Measurements from ENCODE around the gene TSLP. TPM values are rescaled to one million over a fixed set of nuclear protein-coding genes. Genes with fewer than 3 reads are reported as not detected.

The TSLP gene
- total RNA-seq, 1 donor from 2014 or later: 1.5 TPM

DNA sequence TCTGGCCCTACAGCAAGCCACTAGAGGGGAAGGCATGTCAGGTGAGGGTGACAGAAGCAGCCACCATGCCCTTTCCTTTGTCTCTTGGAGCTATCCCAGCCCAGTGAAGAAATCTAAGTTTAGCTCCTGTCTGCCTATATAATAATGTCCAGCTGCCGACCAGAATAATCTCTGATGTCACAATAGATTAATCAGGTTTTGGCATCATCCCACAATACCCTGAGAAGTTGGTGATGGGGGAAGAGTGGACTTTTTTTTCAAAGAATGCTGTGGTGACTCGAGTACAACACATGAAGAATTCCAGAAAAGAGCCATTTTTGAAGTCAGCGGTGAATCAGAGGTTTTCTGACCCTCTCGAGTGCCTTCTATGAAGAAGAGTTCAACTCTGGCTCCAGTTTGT is 1.7 kb upstream of the TSLP start:
- peak overlapping the region; percentile 29 for H3K4me3 Mint-ChIP-seq (ENCODE audit: unreplicated experiment)
- H3K4me1 Mint-ChIP-seq (ENCODE audit: unreplicated experiment): peaks cover 37% of the 10 kb centered on the region
- H3K9me3 Mint-ChIP-seq (ENCODE audit: unreplicated experiment): no peaks in the 10 kb centered on the region
- H3K36me3 Mint-ChIP-seq (ENCODE audit: low read depth, unreplicated experiment): no peaks in the 10 kb centered on the region
- H3K27me3 Mint-ChIP-seq (ENCODE audit: unreplicated experiment): peaks cover 10% of the 10 kb centered on the region
- no peak for DNase-seq (ENCODE audit: low spot score)
- TF ChIP-seq, protein P1, sequence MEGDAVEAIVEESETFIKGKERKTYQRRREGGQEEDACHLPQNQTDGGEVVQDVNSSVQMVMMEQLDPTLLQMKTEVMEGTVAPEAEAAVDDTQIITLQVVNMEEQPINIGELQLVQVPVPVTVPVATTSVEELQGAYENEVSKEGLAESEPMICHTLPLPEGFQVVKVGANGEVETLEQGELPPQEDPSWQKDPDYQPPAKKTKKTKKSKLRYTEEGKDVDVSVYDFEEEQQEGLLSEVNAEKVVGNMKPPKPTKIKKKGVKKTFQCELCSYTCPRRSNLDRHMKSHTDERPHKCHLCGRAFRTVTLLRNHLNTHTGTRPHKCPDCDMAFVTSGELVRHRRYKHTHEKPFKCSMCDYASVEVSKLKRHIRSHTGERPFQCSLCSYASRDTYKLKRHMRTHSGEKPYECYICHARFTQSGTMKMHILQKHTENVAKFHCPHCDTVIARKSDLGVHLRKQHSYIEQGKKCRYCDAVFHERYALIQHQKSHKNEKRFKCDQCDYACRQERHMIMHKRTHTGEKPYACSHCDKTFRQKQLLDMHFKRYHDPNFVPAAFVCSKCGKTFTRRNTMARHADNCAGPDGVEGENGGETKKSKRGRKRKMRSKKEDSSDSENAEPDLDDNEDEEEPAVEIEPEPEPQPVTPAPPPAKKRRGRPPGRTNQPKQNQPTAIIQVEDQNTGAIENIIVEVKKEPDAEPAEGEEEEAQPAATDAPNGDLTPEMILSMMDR (IDR thresholded peaks at IDR 0.05; ENCODE audit: unreplicated experiment): no peak
- H3K27ac Mint-ChIP-seq (ENCODE audit: unreplicated experiment): no peak overlapping the region

DNA sequence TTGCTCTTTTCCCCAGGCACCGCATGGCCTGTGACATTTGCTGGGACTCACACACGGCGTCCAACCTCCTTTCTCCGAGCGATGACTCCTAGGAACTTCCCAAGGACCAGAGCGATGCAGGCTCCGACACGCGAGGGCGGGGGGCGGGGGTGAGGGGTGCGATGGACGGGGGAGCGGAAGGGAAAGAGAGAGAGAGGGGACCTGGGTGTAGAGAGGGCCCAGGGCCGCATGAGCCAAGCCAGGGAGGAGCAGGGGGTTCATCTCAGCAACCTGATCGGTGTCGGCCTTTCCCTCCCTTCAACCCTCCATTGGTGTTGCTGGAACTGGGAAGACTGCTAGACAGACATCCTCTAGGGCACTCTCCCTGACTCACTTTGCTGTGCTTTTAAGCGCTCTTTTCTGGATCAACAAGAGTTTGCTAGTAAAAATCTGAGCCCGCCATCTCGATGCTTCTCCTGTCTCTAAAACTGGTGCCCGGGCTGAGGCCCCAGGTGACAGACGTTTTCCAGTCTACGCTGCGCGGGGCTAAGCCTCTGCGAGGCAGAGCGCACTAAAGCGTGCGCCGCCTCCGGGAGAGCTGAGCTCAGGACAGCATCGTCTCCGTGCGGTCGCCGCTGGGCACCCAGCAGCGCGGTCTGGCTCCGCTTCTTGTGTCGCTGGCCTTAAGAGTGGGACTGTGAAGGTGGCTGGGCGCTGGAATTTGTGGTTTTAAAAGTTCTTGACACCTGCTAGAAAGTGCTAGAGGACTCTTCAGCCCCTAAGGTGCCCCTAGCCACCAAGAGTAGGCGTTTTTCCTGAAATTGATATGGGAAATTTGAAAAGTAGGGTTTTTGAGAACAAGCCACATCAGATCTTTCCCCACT is 1.0 kb upstream of the TSLP start:
- H3K9me3 Mint-ChIP-seq (ENCODE audit: unreplicated experiment): no peaks in the 10 kb centered on the region
- no peak overlapping the region for H3K27ac Mint-ChIP-seq (ENCODE audit: unreplicated experiment)
- H3K4me1 Mint-ChIP-seq (ENCODE audit: unreplicated experiment): peaks cover 35% of the 10 kb centered on the region
- H3K27me3 Mint-ChIP-seq (ENCODE audit: unreplicated experiment): peaks cover 10% of the 10 kb centered on the region
- H3K36me3 Mint-ChIP-seq (ENCODE audit: low read depth, unreplicated experiment): no peaks in the 10 kb centered on the region
- peak; percentile 50 for DNase-seq (ENCODE audit: low spot score)
- no peak overlapping the region for H3K4me3 Mint-ChIP-seq (ENCODE audit: unreplicated experiment)
- TF ChIP-seq, protein P1 (IDR thresholded peaks at IDR 0.05; ENCODE audit: unreplicated experiment): no peak

- TF ChIP-seq, protein P1 (IDR thresholded peaks at IDR 0.05; ENCODE audit: unreplicated experiment): no peak
- DNase-seq (ENCODE audit: low spot score): peak; percentile 55
- peaks cover 9% of the 10 kb centered on the region for H3K4me1 Mint-ChIP-seq (ENCODE audit: unreplicated experiment)
- H3K9me3 Mint-ChIP-seq (ENCODE audit: unreplicated experiment): no peaks in the 10 kb centered on the region
- H3K27me3 Mint-ChIP-seq (ENCODE audit: unreplicated experiment): peaks cover 10% of the 10 kb centered on the region
- H3K27ac Mint-ChIP-seq (ENCODE audit: unreplicated experiment): no peak overlapping the region
- no peaks in the 10 kb centered on the region for H3K36me3 Mint-ChIP-seq (ENCODE audit: low read depth, unreplicated experiment)
- peak overlapping the region; percentile 97 for H3K4me3 Mint-ChIP-seq (ENCODE audit: unreplicated experiment)
Measured at GRCh38 chr5:111072949-111073682, 1.6 kb downstream of the TSLP start.

GRCh38 chr5:111074244-111074643 is 2.7 kb downstream of the TSLP start:
- Mint-ChIP-seq H3K27me3 (ENCODE audit: unreplicated experiment) (peaks cover 9% of the 10 kb centered on the region), H3K4me3 (ENCODE audit: unreplicated experiment) (peak overlapping the region; percentile 97), H3K36me3 (ENCODE audit: low read depth, unreplicated experiment) (no peaks in the 10 kb centered on the region), H3K4me1 (ENCODE audit: unreplicated experiment) (peaks cover 3% of the 10 kb centered on the region), H3K9me3 (ENCODE audit: unreplicated experiment) (no peaks in the 10 kb centered on the region), H3K27ac (ENCODE audit: unreplicated experiment) (no peak overlapping the region)
- DNase-seq (ENCODE audit: low spot score): no peak
- TF ChIP-seq, protein P1 (IDR thresholded peaks at IDR 0.05; ENCODE audit: unreplicated experiment): no peak

DNA sequence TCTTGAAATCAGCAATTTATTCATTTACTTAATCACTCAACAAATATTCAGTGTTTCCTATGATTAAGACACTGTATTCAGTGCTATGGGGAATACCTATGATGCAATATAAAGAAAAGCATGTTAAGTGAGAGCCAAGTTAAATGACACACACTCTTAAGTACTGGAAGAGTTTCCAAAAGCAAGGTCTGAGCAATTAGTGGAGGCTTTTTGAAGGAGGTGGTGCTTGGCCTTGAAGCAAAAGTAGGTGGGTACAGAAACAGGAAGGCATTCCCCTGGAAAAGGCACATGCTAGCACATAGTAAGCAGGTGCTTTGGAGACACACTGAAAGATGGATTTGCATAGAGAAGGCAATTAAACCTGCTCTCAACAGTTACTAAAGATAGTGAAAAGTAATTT is 4.0 kb downstream of the TSLP start:
- Mint-ChIP-seq H3K27ac (ENCODE audit: unreplicated experiment) (no peak overlapping the region), H3K36me3 (ENCODE audit: low read depth, unreplicated experiment) (no peaks in the 10 kb centered on the region), H3K9me3 (ENCODE audit: unreplicated experiment) (no peaks in the 10 kb centered on the region), H3K4me3 (ENCODE audit: unreplicated experiment) (no peak overlapping the region), H3K4me1 (ENCODE audit: unreplicated experiment) (peaks cover 3% of the 10 kb centered on the region), H3K27me3 (ENCODE audit: unreplicated experiment) (peaks cover 5% of the 10 kb centered on the region)
- TF ChIP-seq, protein P1 (IDR thresholded peaks at IDR 0.05; ENCODE audit: unreplicated experiment): no peak
- DNase-seq (ENCODE audit: low spot score): no peak
